Measurements from ENCODE around the gene CTAG2. TPM values are rescaled to one million over a fixed set of nuclear protein-coding genes. Genes with fewer than 3 reads are reported as not detected.
"Not testable (repeated sequence)": the region's sequence is repeated elsewhere in the genome, so short reads cannot be mapped to it uniquely, and the experiment has no call there.

The CTAG2 gene
- total RNA-seq: under 1 TPM in 1 of 8 experiments, not detected in 7; 0.38 TPM

GRCh38 chrX:154653413-154653812, at the start of gene CTAG2:
TSS of gene CTAG2 (minus strand) at chrX:154653579. CDS start at chrX:154653515, 64 bp downstream.
- H3K27ac ChIP-seq; in situ Hi-C loops (cut with MboI; ENCODE audit: low pct_unique_long_range_greater_than_20kb in 2 of 9, low sequenced_read_pairs in 9 of 9, unreplicated experiment in 9 of 9); H3K4me3 ChIP-seq; ATAC-seq (replicated peaks in 6 of 8); H3K4me1 ChIP-seq (replicated peaks in 1 of 2): not testable (repeated sequence)
- no CpG with 5 or more reads among the region's 27 CpGs for WGBS, 10 experiments

DNA sequence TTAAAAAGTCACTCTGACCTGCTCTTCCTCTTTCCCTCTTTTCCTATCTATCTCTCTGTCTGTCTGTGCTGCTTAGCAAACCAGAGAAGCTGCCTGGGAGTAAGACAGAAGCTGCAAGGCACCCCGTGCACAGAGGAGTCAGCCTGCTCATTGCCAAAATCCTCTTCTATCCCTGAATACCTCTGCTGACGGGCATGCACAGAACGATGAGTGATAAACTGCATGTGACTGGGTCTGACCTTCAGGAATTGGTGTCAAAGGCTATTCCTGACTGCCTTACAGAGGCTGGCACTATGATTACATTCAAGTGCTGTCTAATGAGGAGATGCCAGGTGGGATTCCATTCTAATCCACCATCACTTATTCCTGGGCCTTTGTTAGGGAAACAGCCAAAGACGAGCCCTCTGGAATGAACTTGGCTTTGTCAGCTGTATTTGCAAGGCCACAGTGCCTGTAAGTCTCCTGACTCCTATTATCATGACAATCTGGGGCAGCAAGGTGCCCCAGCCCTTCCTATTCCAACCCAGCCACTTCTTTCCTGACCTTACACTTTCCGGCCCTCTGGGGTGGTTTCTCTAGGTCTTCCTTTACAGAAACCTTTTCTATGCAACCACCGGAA, 45.4 kb upstream of the CTAG2 start:
- in situ Hi-C loops (cut with MboI; ENCODE audit: low pct_unique_long_range_greater_than_20kb in 2 of 9, low sequenced_read_pairs in 9 of 9, unreplicated experiment in 9 of 9): no loop called here
- ATAC-seq (replicated peaks in 6 of 8): no peak
- H3K4me3 ChIP-seq: no peak overlapping the region
- no peaks in the 10 kb centered on the region for H3K4me1 ChIP-seq (replicated peaks in 1 of 2)
- no peak overlapping the region for H3K27ac ChIP-seq
- WGBS, 10 experiments: 16 to 50% methylated on average over 1 to 6 of the region's 6 CpGs; no CpG with 5 or more reads in 8 of the 10 experiments

DNA sequence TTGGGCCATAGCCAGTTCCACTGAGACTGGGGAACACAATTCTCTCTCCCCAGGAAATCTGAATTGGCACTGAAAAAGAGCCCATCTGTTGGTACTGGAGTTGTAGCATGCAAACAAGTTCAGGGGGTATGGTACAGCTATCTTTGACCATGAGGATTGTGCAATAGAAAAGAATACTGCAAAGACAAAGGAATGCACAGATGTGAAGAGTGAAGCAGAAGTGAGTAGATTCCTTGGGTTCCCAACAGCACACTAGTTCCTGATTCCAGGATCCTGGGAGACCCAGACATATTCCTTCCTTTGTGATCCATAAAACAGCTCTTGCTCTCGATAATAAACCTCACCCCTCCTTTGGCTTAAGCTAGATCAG, 43.3 kb upstream of the CTAG2 start:
- in situ Hi-C loops (cut with MboI; ENCODE audit: low pct_unique_long_range_greater_than_20kb in 2 of 9, low sequenced_read_pairs in 9 of 9, unreplicated experiment in 9 of 9): no loop called here
- 40% methylated on average over 1 of the region's 1 CpG; no CpG with 5 or more reads in 9 of the 10 experiments for WGBS, 10 experiments
- Histone ChIP-seq H3K4me1 (replicated peaks in 1 of 2) (no peaks in the 10 kb centered on the region), H3K4me3 (no peak overlapping the region), H3K27ac (no peak overlapping the region)
- ATAC-seq (replicated peaks in 6 of 8): peak in 2 of 8 experiments; percentile 58 to 62

- peak in 2 of 8 experiments; percentile 98 for ATAC-seq (replicated peaks in 6 of 8)
- no peak overlapping the region for H3K27ac ChIP-seq
- in situ Hi-C loops (cut with MboI; ENCODE audit: low pct_unique_long_range_greater_than_20kb in 2 of 9, low sequenced_read_pairs in 9 of 9, unreplicated experiment in 9 of 9): no loop called here
- no peak overlapping the region for H3K4me3 ChIP-seq
- 0 to 92% (median 37%) methylated on average over 1 to 8 of the region's 8 CpGs; no CpG with 5 or more reads in 2 of the 10 experiments for WGBS, 10 experiments
- H3K4me1 ChIP-seq (replicated peaks in 1 of 2): no peaks in the 10 kb centered on the region
These were observed 42.7 kb upstream of the CTAG2 start for GRCh38 chrX:154695911-154696675.

DNA sequence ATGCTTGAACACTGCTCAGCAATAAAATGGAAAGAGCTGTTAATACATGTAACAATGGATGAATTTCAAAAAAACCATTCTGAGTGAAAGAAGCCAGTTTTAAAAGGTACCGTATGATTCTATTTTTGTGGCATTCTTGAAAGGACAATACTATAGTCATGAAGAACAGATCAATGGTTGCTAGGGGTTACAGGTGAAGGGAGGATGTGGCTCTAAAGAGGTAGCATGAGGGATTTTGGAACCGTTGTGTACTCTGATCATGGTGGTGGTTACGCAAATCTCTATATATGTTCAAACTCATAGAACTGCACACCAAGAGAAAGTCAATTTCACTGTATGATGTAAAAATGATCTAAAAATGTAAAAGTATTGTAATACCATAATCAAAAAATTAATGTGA, 40.0 kb upstream of the CTAG2 start:
- 61 to 100% (median 94%) methylated on average over 1 to 3 of the region's 3 CpGs; no CpG with 5 or more reads in 5 of the 10 experiments for whole genome bisulfite sequencing, 10 experiments
- in situ Hi-C loops (cut with MboI; ENCODE audit: low pct_unique_long_range_greater_than_20kb in 2 of 9, low sequenced_read_pairs in 9 of 9, unreplicated experiment in 9 of 9): no loop called here
- Histone ChIP-seq H3K27ac (no peak overlapping the region), H3K4me1 (replicated peaks in 1 of 2) (no peaks in the 10 kb centered on the region), H3K4me3 (no peak overlapping the region)
- ATAC-seq (replicated peaks in 6 of 8): no peak

- H3K4me3 ChIP-seq; in situ Hi-C loops (cut with MboI; ENCODE audit: low pct_unique_long_range_greater_than_20kb in 2 of 9, low sequenced_read_pairs in 9 of 9, unreplicated experiment in 9 of 9); H3K27ac ChIP-seq; ATAC-seq (replicated peaks in 6 of 8); H3K4me1 ChIP-seq (replicated peaks in 1 of 2): not testable (repeated sequence)
- 80% methylated on average over 1 of the region's 2 CpGs; no CpG with 5 or more reads in 9 of the 10 experiments for WGBS, 10 experiments
These were observed 37.1 kb upstream of the CTAG2 start for GRCh38 chrX:154690438-154690837.

DNA sequence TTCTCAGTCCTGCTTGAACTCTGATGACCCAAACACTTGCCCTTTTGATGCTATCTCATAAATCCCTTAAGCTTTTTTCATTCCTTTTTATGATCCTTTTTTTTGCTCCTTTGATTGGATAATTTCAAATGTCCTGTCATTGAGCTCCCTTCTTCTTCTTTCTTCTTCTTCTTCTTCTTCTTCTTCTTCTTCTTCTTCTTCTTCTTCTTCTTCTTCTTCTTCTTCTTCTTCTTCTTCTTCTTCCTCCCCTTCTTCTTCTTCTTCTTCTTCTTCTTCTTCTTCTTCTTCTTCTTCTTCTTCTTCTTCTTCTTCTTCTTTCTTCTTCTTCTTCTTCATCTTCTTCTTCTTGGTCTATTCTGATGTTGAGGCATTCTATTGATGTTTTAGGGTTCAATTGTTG, 18.7 kb upstream of the CTAG2 start:
- H3K4me3 ChIP-seq; H3K27ac ChIP-seq; H3K4me1 ChIP-seq (replicated peaks in 1 of 2); ATAC-seq (replicated peaks in 6 of 8); in situ Hi-C loops (cut with MboI; ENCODE audit: low pct_unique_long_range_greater_than_20kb in 2 of 9, low sequenced_read_pairs in 9 of 9, unreplicated experiment in 9 of 9): not testable (repeated sequence)

- 25% methylated on average over 6 of the region's 8 CpGs; no CpG with 5 or more reads in 9 of the 10 experiments for WGBS, 10 experiments
- ATAC-seq (replicated peaks in 6 of 8); H3K4me3 ChIP-seq; H3K27ac ChIP-seq; H3K4me1 ChIP-seq (replicated peaks in 1 of 2); in situ Hi-C loops (cut with MboI; ENCODE audit: low pct_unique_long_range_greater_than_20kb in 2 of 9, low sequenced_read_pairs in 9 of 9, unreplicated experiment in 9 of 9): not testable (repeated sequence)
These were observed 17.5 kb upstream of the CTAG2 start for GRCh38 chrX:154670848-154671247.

DNA sequence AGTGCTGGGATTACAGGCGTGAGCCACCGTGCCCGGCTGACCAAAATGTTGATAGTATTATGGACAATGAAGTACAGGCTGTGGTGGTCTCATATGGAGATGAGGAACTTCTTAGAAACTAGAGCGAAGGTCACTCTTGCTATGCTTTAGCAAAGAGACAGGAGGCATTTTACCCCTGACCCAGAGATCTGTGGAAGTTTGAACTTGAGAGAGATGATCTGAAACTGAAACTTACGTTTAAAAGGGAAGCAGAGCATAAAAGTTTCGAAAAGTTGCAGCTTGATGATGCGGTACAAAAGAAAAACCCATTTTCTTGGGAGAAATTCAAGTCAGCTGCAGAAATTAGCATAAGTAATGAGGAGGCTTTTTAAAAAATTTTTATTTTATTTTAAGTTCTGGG, 8.5 kb upstream of the CTAG2 start:
- no peak for ATAC-seq (replicated peaks in 6 of 8)
- in situ Hi-C loops (cut with MboI; ENCODE audit: low pct_unique_long_range_greater_than_20kb in 2 of 9, low sequenced_read_pairs in 9 of 9, unreplicated experiment in 9 of 9): no loop called here
- H3K27ac ChIP-seq: no peak overlapping the region
- H3K4me3 ChIP-seq: no peak overlapping the region
- no peaks in the 10 kb centered on the region for H3K4me1 ChIP-seq (replicated peaks in 1 of 2)
- WGBS, 10 experiments: 57 to 100% (median 64%) methylated on average over 1 to 4 of the region's 7 CpGs; no CpG with 5 or more reads in 7 of the 10 experiments

DNA sequence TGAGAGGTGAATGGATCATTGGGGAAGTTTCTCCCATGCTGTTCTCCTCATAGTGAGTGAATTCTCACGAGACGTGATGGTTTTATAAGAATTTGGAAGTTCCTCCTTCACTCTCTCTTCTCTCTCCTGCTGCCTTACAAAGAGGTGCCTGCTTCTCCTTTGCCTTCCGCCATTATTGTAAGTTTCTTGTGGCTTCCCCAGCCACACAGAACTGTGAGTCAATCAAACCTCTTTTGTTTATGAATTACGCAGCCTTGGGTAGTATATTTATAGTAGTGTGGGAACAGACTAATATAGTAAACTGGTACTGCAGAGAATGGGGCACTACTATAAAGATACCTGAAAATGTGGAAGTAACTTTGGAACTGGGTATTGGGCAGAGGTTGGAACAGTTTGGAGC, 7.8 kb upstream of the CTAG2 start:
- 0 to 80% (median 15%) methylated on average over 1 to 4 of the region's 4 CpGs; no CpG with 5 or more reads in 6 of the 10 experiments for WGBS, 10 experiments
- H3K4me1 ChIP-seq (replicated peaks in 1 of 2): no peaks in the 10 kb centered on the region
- H3K4me3 ChIP-seq: no peak overlapping the region
- in situ Hi-C loops (cut with MboI; ENCODE audit: low pct_unique_long_range_greater_than_20kb in 2 of 9, low sequenced_read_pairs in 9 of 9, unreplicated experiment in 9 of 9): no loop called here
- H3K27ac ChIP-seq: no peak overlapping the region
- no peak for ATAC-seq (replicated peaks in 6 of 8)

DNA sequence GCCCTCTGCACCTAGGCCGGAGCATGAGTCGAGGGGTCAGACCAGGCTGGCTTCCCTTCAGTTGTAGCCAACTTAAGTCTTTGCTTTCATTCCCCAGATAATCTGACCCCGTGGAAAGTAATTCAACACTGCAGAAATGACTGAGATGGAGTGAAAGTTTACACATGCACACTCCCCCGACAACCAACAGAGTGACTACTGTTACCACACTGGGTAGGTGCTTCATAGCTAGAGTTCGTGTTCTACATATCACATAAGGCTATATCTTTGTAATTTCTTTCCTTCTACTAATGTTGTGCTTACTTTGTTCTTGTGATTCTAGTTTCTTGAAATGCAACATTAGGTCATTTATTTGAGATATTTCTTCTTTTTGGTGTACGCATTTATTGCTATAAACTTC, 7.2 kb upstream of the CTAG2 start:
- ATAC-seq (replicated peaks in 6 of 8): no peak
- Histone ChIP-seq H3K4me3 (no peak overlapping the region), H3K27ac (no peak overlapping the region), H3K4me1 (replicated peaks in 1 of 2) (no peaks in the 10 kb centered on the region)
- in situ Hi-C loops (cut with MboI; ENCODE audit: low pct_unique_long_range_greater_than_20kb in 2 of 9, low sequenced_read_pairs in 9 of 9, unreplicated experiment in 9 of 9): no loop called here
- 41 to 100% (median 60%) methylated on average over 1 to 4 of the region's 6 CpGs; no CpG with 5 or more reads in 3 of the 10 experiments for WGBS, 10 experiments

GRCh38 chrX:154658957-154659356, 5.6 kb upstream of the CTAG2 start:
- no peak overlapping the region for H3K4me3 ChIP-seq
- WGBS, 10 experiments: 40 to 100% (median 68%) methylated on average over 1 to 8 of the region's 11 CpGs; no CpG with 5 or more reads in 6 of the 10 experiments
- no peaks in the 10 kb centered on the region for H3K4me1 ChIP-seq (replicated peaks in 1 of 2)
- ATAC-seq (replicated peaks in 6 of 8): no peak
- in situ Hi-C loops (cut with MboI; ENCODE audit: low pct_unique_long_range_greater_than_20kb in 2 of 9, low sequenced_read_pairs in 9 of 9, unreplicated experiment in 9 of 9): no loop called here
- no peak overlapping the region for H3K27ac ChIP-seq

DNA sequence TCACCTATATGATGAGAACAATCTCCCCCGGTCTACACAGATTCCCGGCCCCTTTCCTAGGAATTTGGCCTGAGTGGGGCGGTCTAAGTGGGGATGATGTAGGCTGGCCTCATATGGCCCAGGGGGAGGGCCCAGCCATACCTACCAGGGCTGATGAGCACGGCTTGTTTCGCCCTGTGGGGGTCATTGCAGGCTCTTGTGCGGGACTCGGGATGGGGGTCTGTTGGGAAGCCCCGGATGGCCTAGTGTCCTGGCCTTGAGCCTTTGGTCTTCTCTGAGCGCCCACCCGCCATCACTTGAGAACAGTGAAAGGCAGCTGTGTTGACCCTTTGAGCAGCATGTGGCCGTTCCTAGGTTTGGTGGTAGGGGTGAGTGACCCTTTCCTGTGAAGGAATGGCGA, 4.8 kb upstream of the CTAG2 start:
- Histone ChIP-seq H3K4me3 (no peak overlapping the region), H3K27ac (no peak overlapping the region), H3K4me1 (replicated peaks in 1 of 2) (no peaks in the 10 kb centered on the region)
- 64% methylated on average over 4 of the region's 12 CpGs; no CpG with 5 or more reads in 9 of the 10 experiments for WGBS, 10 experiments
- in situ Hi-C loops (cut with MboI; ENCODE audit: low pct_unique_long_range_greater_than_20kb in 2 of 9, low sequenced_read_pairs in 9 of 9, unreplicated experiment in 9 of 9): no loop called here
- no peak for ATAC-seq (replicated peaks in 6 of 8)
